Left ventricle myocardium inferior (tissue), 1 donor: Measurements from ENCODE around the gene ZBTB7B. TPM values are rescaled to one million over a fixed set of nuclear protein-coding genes. Genes with fewer than 3 reads are reported as not detected.

Experiments used
- DNase-seq: peaks from one replicate; pipeline ENCODE4 v3.0.0-alpha.2; 2020
- H3K27ac ChIP-seq: fragments of 200-600 bp; replicated peaks from 2 replicates; pipeline ENCODE4 v1.8.0; 2021
- H3K27me3 ChIP-seq: fragments of 200-600 bp; 2 replicates; pipeline ENCODE4 v1.8.0; 2021; ENCODE audit warnings: low read depth
- H3K36me3 ChIP-seq: fragments of 200-600 bp; 2 replicates; pipeline ENCODE4 v1.8.0; 2021
- H3K4me1 ChIP-seq: fragments of 200-600 bp; 2 replicates; pipeline ENCODE4 v1.8.0; 2021
- H3K4me3 ChIP-seq: fragments of 200-600 bp; 2 replicates; pipeline ENCODE4 v1.8.0; 2021; ENCODE audit warnings: mild to moderate bottlenecking, moderate library complexity
- H3K9me3 ChIP-seq: fragments of 200-600 bp; replicated peaks from 2 replicates; pipeline ENCODE4 v1.8.0; 2021
- CTCF ChIP-seq: fragments of 200-600 bp; IDR thresholded peaks from 2 replicates; pipeline ENCODE4 v1.8.0; 2021; ENCODE audit warnings: antibody characterized with exemption, mild to moderate bottlenecking, borderline replicate concordance
- intact Hi-C: fragments of 100-400 bp; cut with micrococcal nuclease; formaldehyde crosslinking; loops from one replicate; pipeline ENCODE4 v1.11.0; 2022
- total RNA-seq: library from RNA; stranded (reverse); fragmentation: NEBNext Ultra II Directional; extraction: Animal tissue kit (Norgen Biotek cat#: 25700); gene quantifications from one replicate; pipeline ENCODE4 v1.2.1, GENCODE V29; 2021
- donor health status: DM: no; HTN: yes; CAD: no; lungs with severe emphysema.

Gene ZBTB7B
- total RNA-seq, 1 donor from 2014 or later, result 42.8 TPM

- peak overlapping the region; percentile 92 for H3K27ac ChIP-seq
- intact Hi-C loops, result no loop called here
- TF ChIP-seq CTCF, result peak; percentile 99
- H3K4me3 ChIP-seq, result peak overlapping the region; percentile 67
- peaks cover 41% of the 10 kb centered on the region for H3K4me1 ChIP-seq
- H3K27me3 ChIP-seq, result no peaks in the 10 kb centered on the region
- H3K9me3 ChIP-seq, result no peaks in the 10 kb centered on the region
- peaks cover 30% of the 10 kb centered on the region for H3K36me3 ChIP-seq
- peak; percentile 90 for DNase-seq
These were observed 14.7 kb downstream of the ZBTB7B start for GRCh38 chr1:155017041-155017945.

GRCh38 chr1:155017946-155018316 lies 15.3 kb downstream of the ZBTB7B start:
- Histone ChIP-seq H3K27me3 (no peaks in the 10 kb centered on the region), H3K27ac (peak overlapping the region; percentile 92), H3K4me1 (peaks cover 40% of the 10 kb centered on the region), H3K36me3 (peaks cover 30% of the 10 kb centered on the region), H3K9me3 (no peaks in the 10 kb centered on the region), H3K4me3 (peak overlapping the region; percentile 67)
- intact Hi-C loops, result no loop called here
- TF ChIP-seq CTCF, result no peak
- no peak for DNase-seq

- no peak for TF ChIP-seq CTCF
- Histone ChIP-seq H3K4me3 (no peak overlapping the region), H3K9me3 (no peaks in the 10 kb centered on the region), H3K4me1 (peaks cover 35% of the 10 kb centered on the region), H3K27ac (no peak overlapping the region), H3K27me3 (no peaks in the 10 kb centered on the region), H3K36me3 (peaks cover 30% of the 10 kb centered on the region)
- intact Hi-C loops, result no loop called here
- no peak for DNase-seq
These were observed 16.2 kb downstream of the ZBTB7B start for GRCh38 chr1:155018617-155019348.

GRCh38 chr1:155019377-155020245 lies 17.0 kb downstream of the ZBTB7B start:
- no peak overlapping the region for H3K27ac ChIP-seq
- no peaks in the 10 kb centered on the region for H3K9me3 ChIP-seq
- no peaks in the 10 kb centered on the region for H3K27me3 ChIP-seq
- peaks cover 32% of the 10 kb centered on the region for H3K4me1 ChIP-seq
- no peak for DNase-seq
- no peak for TF ChIP-seq CTCF
- no peak overlapping the region for H3K4me3 ChIP-seq
- peaks cover 22% of the 10 kb centered on the region for H3K36me3 ChIP-seq
- intact Hi-C loops, result no loop called here
